ENCODE results near the gene CYFIP1. TPM values are rescaled to one million over a fixed set of nuclear protein-coding genes. Genes with fewer than 3 reads are reported as not detected.

Gene CYFIP1
- polyA plus RNA-seq, 1 donor from 2014 or later = 9.3 TPM

DNA sequence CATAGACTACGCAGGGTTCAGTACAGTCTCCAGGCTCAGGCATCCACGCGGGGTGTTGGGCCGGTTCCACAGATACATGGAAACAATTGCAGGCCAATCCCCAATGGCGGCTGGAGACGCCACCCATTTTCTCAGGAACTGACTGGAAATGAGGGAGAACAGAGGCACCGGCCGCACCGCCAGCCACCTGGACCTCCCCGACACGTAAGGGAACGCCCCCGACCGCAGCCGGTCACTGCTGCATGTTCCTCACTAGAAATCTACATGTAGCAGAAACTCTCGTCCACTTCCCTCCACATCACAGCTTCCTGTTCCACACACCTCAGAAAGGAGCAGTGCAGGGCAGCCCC is 29.2 kb downstream of the CYFIP1 start:
- Histone ChIP-seq H3K27me3 (ENCODE audit: insufficient read depth, low read depth, low read length) (no peaks in the 10 kb centered on the region), H3K4me3 (ENCODE audit: low read length) (no peak overlapping the region), H3K27ac (ENCODE audit: low read length) (no peak overlapping the region), H3K79me2 (replicated peaks; ENCODE audit: insufficient read depth, low read length) (peaks cover under 1% of the 10 kb centered on the region), H3K9ac (ENCODE audit: low read length) (no peak overlapping the region), H3K4me2 (ENCODE audit: low read length) (no peak overlapping the region), H3K36me3 (ENCODE audit: insufficient read depth, low read length) (no peaks in the 10 kb centered on the region), H2AFZ (ENCODE audit: low read depth, low read length) (no peak overlapping the region), H3K9me3 (ENCODE audit: low read length) (no peaks in the 10 kb centered on the region), H3F3A (ENCODE audit: insufficient read depth, low read length, poor library complexity, severe bottlenecking) (no peaks in the 10 kb centered on the region), H3K9me2 (ENCODE audit: insufficient read depth, low read length) (no peaks in the 10 kb centered on the region), H4K20me1 (ENCODE audit: insufficient read depth) (no peaks in the 10 kb centered on the region)
- TF ChIP-seq EP300 (conservative IDR thresholded peaks at IDR 0.05; ENCODE audit: poor library complexity, severe bottlenecking) (no peak), EZH2 (IDR thresholded peaks at IDR 0.05; ENCODE audit: borderline replicate concordance, insufficient read depth, low read length, poor library complexity, severe bottlenecking) (no peak), CTCF (IDR thresholded peaks at IDR 0.05; ENCODE audit: poor library complexity, severe bottlenecking) (no peak), POLR2AphosphoS5 (IDR thresholded peaks at IDR 0.05) (no peak), MXI1 (conservative IDR thresholded peaks at IDR 0.05; ENCODE audit: poor library complexity, severe bottlenecking) (no peak), TAF1 (IDR thresholded peaks at IDR 0.05; ENCODE audit: low read depth) (no peak), RAD21 (conservative IDR thresholded peaks at IDR 0.05) (no peak), SMC3 (conservative IDR thresholded peaks at IDR 0.05; ENCODE audit: poor library complexity) (no peak)
- TF ChIP-seq, protein P1, sequence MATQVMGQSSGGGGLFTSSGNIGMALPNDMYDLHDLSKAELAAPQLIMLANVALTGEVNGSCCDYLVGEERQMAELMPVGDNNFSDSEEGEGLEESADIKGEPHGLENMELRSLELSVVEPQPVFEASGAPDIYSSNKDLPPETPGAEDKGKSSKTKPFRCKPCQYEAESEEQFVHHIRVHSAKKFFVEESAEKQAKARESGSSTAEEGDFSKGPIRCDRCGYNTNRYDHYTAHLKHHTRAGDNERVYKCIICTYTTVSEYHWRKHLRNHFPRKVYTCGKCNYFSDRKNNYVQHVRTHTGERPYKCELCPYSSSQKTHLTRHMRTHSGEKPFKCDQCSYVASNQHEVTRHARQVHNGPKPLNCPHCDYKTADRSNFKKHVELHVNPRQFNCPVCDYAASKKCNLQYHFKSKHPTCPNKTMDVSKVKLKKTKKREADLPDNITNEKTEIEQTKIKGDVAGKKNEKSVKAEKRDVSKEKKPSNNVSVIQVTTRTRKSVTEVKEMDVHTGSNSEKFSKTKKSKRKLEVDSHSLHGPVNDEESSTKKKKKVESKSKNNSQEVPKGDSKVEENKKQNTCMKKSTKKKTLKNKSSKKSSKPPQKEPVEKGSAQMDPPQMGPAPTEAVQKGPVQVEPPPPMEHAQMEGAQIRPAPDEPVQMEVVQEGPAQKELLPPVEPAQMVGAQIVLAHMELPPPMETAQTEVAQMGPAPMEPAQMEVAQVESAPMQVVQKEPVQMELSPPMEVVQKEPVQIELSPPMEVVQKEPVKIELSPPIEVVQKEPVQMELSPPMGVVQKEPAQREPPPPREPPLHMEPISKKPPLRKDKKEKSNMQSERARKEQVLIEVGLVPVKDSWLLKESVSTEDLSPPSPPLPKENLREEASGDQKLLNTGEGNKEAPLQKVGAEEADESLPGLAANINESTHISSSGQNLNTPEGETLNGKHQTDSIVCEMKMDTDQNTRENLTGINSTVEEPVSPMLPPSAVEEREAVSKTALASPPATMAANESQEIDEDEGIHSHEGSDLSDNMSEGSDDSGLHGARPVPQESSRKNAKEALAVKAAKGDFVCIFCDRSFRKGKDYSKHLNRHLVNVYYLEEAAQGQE (IDR thresholded peaks at IDR 0.05; ENCODE audit: borderline replicate concordance) = no peak

DNA sequence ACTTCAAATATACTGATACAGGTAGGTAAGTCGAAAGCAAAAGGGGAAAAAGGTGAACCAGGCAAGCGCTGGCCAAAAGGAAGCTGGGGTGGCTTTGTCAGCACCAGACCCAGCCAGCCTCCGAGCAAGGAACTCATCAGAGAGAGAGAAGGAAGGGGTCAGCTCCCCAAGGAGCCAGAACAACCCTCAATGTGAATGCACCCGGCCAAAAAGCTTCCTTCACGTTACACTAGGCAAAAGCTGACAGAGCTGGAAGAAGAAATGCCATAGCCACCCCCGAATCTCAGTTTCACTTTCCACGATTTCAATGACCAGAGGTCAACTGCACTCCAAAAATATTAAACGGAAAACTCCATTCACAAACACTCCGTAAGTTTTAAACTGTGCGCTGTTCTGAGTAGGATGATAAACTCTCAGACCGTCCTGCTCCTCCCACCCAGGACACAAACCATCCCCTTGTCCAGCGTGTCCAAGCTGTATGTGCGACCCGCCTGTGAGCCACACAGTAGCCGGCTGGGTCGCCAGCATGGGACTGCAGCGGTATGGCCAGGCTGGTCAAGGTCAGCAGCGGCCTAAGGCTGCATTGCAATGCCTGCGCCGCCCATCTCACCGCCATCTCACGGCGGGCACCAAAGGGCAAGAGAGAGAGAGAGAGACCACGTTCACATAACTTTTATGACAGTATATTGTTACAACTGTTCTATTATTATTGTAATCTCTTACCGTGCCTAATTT is 29.7 kb downstream of the CYFIP1 start:
- Histone ChIP-seq H3K4me2 (ENCODE audit: low read length) (no peak overlapping the region), H3K27me3 (ENCODE audit: insufficient read depth, low read depth, low read length) (no peaks in the 10 kb centered on the region), H3F3A (ENCODE audit: insufficient read depth, low read length, poor library complexity, severe bottlenecking) (no peaks in the 10 kb centered on the region), H3K27ac (ENCODE audit: low read length) (no peak overlapping the region), H3K79me2 (replicated peaks; ENCODE audit: insufficient read depth, low read length) (no peaks in the 10 kb centered on the region), H2AFZ (ENCODE audit: low read depth, low read length) (no peak overlapping the region), H4K20me1 (ENCODE audit: insufficient read depth) (no peaks in the 10 kb centered on the region), H3K4me3 (ENCODE audit: low read length) (no peak overlapping the region), H3K9me2 (ENCODE audit: insufficient read depth, low read length) (no peaks in the 10 kb centered on the region), H3K9me3 (ENCODE audit: low read length) (no peaks in the 10 kb centered on the region), H3K9ac (ENCODE audit: low read length) (no peak overlapping the region), H3K36me3 (ENCODE audit: insufficient read depth, low read length) (no peaks in the 10 kb centered on the region)
- TF ChIP-seq MXI1 (conservative IDR thresholded peaks at IDR 0.05; ENCODE audit: poor library complexity, severe bottlenecking) = no peak
- no peak for TF ChIP-seq TAF1 (IDR thresholded peaks at IDR 0.05; ENCODE audit: low read depth)
- TF ChIP-seq RAD21 (conservative IDR thresholded peaks at IDR 0.05) = no peak
- no peak for TF ChIP-seq SMC3 (conservative IDR thresholded peaks at IDR 0.05; ENCODE audit: poor library complexity)
- TF ChIP-seq CTCF (IDR thresholded peaks at IDR 0.05; ENCODE audit: poor library complexity, severe bottlenecking) = no peak
- TF ChIP-seq POLR2AphosphoS5 (IDR thresholded peaks at IDR 0.05) = no peak
- no peak for TF ChIP-seq EP300 (conservative IDR thresholded peaks at IDR 0.05; ENCODE audit: poor library complexity, severe bottlenecking)

All from neural cell (in vitro differentiated cells).